HL-60/S4 (cell line): ENCODE measurements around the gene KIF3A.

Experiments used
- in situ Hi-C: fragments of 300-500 bp; cut with MboI; formaldehyde crosslinking; loops from 2 replicates; pipeline ENCODE4 v1.14.3; 2022; ENCODE audit warnings: low sequenced_read_pairs

The KIF3A gene

GRCh38 chr5:132646583-132647266 is 90.6 kb downstream of the KIF3A start:
- in situ Hi-C loops: no loop called here

DNA sequence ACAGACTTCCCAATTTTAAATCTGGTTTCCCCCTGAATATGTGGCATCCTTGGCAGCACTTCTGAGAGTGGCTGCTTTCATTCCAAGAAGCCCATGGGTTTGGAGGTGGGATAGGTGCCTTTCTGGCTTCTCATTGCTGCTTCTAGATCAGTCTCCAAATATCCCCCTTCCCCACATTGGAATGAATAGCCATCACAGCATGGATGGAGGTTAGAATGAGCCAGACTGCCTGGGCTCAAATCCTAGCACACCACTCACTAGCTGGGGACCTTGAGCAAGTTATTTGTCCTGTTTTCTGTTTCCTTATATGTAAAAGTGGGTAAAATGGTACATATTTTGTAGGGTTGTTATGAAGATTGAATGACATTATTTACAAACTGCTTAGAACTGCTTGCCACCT is 93.2 kb downstream of the KIF3A start:
- in situ Hi-C loops: no loop called here
